CD4-positive, alpha-beta T cell treated with Interleukin-17A for 1 hour (primary cell): ENCODE results near the gene RNF157.

Experiments used
- DNase-seq: peaks from one replicate; pipeline ENCODE4 v3.0.0-alpha.2; 2020

RNF157 gene

GRCh38 chr17:76270127-76270592 lies 29.9 kb upstream of the RNF157 start:
- DNase-seq = peak; percentile 34

DNA sequence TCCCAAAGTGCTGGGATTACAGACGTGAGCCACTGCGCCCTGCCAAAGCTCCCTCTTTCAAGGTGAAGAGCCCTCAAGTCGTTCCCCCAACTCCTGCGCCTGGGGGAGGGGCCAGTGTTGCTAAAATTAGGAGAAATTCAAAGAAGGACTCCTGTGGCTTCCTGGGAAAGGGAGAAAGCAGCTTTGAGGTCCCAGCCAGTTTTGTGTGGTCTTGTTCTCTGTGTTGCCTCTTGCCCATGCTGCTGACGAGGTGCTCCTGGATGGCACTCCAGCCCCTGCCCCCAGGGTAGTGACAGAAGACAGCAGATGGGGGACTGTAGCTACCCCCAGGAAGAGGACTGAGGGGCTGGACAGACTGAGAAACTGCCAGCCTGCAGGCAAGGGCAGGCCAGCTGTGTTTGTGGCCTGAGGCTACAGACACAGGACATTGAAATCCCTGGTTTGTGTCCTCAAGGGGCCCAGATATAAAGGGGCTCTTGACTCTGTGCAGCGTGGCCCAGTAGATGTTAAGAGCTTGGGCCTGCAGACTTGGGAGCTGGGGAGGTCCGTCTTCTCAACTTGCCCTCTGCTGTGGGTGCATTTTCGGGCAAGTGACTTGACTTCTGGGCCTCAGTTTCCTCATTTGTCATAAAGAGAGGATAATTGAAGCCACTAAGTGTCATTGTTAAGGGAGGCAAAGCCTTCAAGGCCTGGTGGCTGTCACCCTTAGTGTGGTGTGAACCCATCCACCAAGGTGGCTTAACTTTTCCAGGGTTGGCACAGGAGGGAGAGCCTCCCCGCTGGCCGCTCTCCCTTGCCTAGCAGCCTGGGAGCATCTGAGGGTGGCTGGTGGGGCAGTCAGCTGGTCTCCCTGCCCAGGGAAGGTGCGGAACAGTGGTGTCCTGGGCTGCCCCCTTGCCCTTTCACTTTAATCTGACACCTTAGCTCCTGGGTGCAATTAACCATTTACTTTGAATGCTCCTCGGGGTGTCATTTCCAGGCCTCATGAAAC lies 29.0 kb upstream of the RNF157 start:
- DNase-seq = no peak

- peak; percentile 81 for DNase-seq
These were observed 27.9 kb upstream of the RNF157 start for GRCh38 chr17:76268015-76268749.

DNA sequence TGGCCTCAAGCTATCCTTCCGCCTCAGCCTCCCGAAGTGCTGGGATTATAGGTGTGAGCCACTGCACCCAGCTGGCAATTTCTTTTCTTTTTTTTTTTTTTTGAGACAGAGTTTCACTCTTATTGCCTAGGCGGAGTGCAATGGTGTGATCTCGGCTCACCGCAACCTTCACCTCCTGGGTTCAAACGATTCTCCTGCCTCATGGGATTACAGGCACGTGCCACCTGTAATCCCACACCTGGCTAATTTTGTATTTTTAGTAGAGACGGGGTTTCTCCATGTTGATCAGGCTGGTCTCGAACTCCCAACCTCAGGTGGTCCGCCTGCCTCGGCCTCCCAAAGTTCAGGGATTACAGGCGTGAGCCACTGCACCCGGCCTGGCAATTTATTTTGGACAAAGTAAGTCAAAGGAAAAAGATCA lies 27.3 kb upstream of the RNF157 start:
- peak; percentile 41 for DNase-seq

- no peak for DNase-seq
These were observed 26.8 kb upstream of the RNF157 start for GRCh38 chr17:76267051-76267576.

- peak; percentile 39 for DNase-seq
These were observed 26.1 kb upstream of the RNF157 start for GRCh38 chr17:76266244-76266938.

DNA sequence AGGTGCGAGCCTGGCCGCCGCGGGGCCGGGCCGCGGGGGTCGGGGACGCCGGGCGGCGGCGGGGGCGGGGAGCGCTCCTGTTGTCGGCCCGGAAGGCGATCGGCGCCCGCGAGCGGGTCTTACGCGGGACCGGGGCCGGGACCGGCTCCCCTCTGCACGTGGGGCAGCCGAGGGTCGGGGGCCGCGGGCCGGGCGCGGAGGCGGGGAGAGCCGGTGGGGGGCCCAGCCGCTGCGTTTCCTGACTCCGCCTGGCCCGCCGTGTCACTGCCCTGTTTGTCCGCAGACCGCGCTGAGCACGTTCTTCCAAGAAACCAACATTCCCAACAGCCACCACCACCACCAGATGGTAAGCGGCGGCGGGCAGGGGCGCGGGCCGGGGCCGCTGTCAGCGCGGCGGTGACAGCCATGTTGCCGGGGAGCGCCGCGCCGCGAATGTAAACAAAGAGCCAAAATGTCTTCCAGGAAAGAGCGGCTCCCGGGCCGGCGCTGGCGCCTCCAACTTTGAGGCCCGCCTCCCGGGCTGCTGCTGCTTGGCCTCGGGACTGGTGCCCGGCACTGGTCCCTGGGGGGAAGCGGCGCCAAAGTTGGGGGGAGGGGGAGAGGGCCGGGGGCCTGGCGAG lies 25.4 kb upstream of the RNF157 start:
- peak; percentile 56 for DNase-seq

- peak; percentile 99 for DNase-seq
These were observed 24.7 kb upstream of the RNF157 start, which contains the start of gene UBALD2 for GRCh38 chr17:76264755-76265623. Gene UBALD2, plus strand, starts transcription at chr17:76265348. Its CDS starts 158 bp downstream, at chr17:76265506.

DNA sequence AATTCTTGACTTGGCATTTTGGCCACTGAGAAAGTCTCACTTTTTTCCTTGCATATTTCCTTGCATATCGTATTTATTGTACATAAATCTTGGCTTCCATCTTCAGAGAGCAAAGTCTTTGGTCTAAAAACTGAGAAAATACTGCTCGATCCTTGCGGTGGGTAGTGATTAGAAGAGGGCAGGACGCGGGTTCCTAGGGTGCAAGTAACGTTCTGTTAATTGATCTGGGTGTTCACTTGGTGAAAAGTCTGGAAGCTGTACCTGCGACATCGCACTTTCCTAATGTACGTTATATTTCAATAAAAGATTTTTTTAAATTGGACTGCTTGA lies 24.1 kb upstream of the RNF157 start:
- no peak for DNase-seq

GRCh38 chr17:76263896-76264295 lies 23.6 kb upstream of the RNF157 start:
- no peak for DNase-seq

GRCh38 chr17:76262732-76263344 lies 22.5 kb upstream of the RNF157 start:
- no peak for DNase-seq

GRCh38 chr17:76261421-76262215 lies 21.3 kb upstream of the RNF157 start:
- DNase-seq = no peak

GRCh38 chr17:76260669-76261068 lies 20.4 kb upstream of the RNF157 start:
- no peak for DNase-seq

GRCh38 chr17:76260220-76260619 lies 19.9 kb upstream of the RNF157 start:
- no peak for DNase-seq

DNA sequence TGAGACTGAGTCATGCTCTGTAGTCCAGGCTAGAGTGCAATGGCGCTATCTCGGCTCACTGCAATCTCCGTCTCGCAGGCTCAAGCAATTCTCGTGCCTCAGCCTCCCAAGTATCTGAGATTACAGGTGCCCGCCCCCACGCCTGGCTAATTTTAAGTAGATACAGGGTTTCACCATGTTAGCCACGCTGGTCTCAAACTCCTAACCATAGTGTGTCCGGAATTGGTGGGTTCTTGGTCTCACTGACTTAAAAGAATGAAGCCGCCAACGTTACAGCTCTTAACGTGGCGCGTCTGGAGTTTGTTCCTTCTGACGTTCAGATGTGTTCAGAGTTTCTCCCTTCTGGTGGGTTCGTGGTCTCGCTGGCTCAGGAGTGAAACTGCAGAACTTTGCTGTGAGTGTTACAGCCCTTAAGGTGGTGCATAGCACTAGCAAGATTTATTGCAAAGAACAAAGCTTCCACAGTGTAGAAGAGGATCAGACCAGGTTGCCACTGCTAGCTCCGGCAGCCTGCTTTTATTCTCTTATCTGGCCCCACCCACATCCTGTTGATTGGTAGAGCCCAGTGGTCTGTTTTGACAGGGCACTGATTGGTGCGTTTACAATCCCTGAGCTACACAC lies 16.2 kb upstream of the RNF157 start:
- peak; percentile 76 for DNase-seq

GRCh38 chr17:76255801-76256429 lies 15.6 kb upstream of the RNF157 start:
- DNase-seq = no peak

DNA sequence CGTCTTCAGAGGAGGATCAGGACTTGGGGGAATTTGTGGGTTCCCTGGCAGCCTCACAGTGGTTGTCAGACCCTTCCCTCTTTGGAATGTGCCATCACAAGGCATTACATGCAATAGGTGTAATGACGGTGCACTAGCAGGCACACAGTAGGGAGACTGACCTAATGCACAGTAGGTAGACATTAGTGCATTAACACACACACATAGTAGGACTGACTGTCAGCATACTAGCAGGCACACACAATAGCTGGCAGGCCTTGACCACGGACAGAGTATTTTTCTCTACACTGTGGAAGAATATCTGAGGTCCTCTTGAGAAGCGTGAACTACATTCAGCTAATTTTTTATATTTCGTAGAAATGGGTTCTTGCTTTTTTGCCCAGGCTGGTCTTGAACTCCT lies 14.0 kb upstream of the RNF157 start:
- DNase-seq = no peak

DNA sequence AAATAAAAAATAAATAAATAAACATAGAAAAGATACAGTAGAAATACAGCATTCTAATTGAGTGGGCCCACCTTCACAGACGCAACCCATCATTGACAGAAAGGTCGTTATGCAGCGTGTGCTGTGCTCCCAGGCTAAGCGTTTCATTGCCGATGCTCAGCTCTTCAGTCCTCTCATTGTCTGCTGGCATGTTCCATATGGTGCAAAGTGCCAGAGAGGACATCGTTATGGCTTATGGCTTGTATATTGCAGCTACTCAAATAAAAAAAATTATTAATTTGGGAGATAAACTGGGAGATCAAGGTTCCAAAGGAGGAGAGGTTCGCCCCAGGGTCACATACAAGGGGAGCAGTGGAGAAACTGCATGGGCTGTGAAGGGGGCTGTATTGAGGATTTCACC lies 13.5 kb upstream of the RNF157 start:
- DNase-seq = no peak
